Measurements from ENCODE around the gene ZSCAN12.
"Not testable (repeated sequence)": the region's sequence is repeated elsewhere in the genome, so short reads cannot be mapped to it uniquely, and the experiment has no call there.

Gene ZSCAN12

DNA sequence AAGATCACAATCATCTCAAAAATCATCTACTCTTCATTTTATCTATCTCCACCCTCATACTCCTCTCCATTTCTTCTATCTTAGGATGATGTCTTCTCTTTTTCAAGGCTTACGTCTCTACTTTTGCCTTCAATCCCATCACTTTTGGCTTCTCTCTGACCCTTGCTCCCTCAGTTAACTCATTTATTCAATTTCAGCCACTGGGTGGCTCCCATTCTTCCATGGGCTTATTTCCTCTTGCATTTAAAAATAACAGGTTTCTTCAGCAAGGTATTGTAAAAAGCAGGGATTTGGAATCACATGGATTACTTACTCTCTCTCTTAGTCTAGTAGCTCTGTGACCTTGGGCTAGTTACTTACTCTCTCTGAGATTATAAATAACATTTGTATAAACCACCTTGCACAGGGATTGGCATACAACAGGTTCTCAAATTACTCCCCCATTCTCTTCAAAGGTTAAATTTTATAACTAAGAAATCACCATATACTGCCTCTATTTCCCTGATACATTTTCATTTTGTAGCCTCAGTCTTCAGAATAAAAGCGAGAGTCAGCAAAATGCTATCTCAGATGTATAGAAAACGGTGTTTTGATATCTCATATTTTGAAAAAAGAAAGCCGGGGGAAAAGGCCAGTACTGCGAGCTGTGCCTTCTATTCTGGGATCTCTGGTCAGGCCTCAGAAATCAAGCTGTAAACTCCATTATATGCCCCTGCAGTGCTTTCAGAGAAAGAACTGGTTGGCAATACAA lies 5.5 kb downstream of the ZSCAN12 start:
- no peak for DNase-seq (ENCODE audit: low read depth in 3 of 3)

DNA sequence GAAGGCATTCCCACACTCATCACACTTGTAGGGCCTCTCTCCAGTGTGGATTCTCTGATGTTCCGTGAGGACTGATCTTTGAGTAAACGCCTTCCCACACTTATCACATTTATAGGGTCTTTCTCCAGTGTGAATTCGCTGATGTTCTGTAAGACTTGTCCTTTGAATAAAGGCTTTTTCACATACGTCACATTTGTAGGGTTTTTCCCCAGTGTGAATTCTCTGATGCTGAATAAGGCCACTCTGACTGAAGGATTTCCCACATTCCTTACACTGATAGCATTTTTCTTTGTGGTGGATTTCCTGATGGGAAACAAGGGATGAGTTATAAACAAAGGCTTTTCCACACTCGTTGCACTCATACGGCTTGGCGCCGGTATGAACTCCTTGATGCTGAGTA lies 8.9 kb downstream of the ZSCAN12 start:
- DNase-seq (ENCODE audit: low read depth in 3 of 3), result no peak

DNA sequence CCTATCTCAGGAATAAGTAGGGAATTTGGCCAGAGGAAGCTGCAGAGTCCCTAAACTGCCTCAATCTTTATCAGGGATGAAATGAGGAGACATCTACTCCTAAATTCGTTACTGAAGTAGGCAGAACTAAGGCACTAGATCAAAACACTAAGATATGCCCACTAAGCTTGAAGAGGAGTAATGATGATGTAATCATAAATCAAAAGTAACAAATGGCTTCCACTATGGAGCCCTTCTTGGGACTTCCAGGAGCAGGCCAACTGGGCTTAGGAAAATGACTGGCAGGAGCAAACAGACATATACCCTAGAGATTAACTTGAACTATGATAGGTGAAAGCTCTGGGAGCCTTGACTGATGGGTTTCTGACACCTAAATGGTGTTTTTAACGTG lies 15.4 kb downstream of the ZSCAN12 start:
- no peak for DNase-seq (ENCODE audit: low read depth in 3 of 3)

DNA sequence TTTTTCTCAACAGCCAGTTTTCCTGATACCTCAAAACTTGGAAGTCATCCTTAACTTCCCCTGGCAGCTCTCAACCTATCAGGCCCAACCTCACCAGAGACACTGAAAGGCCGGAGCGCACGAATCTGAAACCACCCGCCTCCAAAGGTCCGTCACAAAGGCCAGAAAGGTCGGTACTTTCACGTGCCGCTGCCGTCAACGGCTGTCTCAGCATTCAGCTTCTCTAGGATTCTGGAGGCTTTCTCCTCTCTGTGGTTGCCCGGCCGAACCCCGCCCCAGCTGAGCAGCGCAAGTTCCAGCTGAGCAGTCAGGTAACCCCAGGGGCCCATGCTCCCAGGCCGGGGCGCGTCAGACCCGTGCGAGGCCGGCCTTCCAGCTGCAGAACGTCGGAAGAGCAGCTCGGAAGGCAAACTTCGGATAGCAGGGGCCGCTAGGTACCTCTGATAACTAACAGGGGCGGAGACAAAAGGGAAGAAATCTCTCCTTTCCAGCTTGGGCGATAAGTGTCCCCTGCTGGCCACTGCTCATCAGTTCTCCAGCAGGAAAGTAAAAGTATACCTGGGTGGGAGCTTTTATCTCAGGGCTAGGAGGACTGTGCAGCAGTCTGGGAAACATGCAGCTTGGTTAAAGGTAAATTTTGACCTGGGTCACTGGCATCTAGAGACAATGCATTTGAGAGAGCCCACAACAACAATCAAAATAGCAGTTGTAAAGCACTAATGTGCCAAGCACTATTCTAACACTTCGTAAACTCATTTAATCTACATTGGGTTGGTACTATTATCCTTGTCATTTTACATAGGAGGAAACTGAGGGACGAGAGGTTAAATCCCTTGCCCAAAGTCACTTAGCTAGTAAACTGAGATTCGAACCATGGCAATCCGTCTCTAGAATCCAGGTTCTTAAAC lies 16.1 kb downstream of the ZSCAN12 start:
- DNase-seq (ENCODE audit: low read depth in 3 of 3), result peak in 2 of 3 experiments; percentile 5 to 12

DNA sequence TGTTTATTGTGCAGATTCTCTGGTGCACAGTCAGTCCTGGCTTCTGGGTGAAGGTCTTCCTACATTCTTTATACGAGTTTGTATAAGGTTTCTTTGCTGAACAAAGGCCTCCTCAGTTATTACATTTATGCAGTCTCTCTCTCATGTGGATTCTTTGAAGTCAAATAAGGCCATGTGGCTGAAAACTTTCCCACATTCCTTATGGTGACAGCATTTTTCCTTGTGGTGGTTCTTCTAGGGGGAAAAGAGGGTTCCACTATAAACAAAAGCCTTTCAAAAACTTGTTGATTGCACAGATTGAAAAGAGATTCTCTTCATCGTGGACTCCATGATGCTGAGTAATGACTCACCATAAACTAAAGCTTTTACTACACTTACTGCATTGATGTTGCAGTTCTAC lies 19.2 kb downstream of the ZSCAN12 start:
- DNase-seq (ENCODE audit: low read depth in 3 of 3), result no peak

DNA sequence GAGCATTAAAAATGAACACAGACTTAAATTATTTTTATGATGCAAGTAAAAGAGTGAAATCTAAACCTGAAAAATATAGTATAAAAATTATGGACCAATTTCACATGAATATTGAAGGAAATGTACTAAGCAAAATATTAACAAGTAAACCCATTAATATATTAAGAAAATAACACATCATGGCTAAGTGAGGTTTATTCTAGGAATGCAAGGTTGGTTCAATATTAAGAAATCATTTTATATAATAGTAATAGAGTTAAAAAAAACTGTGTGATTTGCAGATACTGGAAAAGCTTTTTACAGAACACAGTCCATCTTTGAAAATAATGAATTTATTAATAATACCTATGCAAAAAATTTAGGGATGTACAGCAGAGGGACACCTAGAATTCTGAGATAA lies 20.9 kb downstream of the ZSCAN12 start:
- DNase-seq (ENCODE audit: low read depth in 3 of 3), result no peak

DNA sequence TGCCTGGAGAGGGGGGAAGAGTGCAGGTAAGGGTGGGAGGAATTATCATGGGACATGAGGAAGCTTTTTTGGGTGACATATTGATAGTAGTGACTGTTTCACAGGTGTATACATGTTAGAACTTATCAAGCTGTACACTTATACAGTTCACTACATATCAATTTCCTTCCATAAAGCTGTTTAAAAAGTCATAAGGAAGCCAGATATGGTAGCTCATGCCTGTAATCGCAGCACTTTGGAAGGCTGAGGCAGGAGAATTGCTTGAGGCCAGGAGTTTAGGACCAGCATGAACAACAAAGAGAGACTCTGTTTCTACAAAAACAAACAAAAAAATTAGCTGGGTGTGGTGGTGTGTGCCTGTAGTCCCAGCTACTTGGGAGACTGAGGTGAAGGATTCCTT lies 21.7 kb downstream of the ZSCAN12 start:
- no peak for DNase-seq (ENCODE audit: low read depth in 3 of 3)

DNA sequence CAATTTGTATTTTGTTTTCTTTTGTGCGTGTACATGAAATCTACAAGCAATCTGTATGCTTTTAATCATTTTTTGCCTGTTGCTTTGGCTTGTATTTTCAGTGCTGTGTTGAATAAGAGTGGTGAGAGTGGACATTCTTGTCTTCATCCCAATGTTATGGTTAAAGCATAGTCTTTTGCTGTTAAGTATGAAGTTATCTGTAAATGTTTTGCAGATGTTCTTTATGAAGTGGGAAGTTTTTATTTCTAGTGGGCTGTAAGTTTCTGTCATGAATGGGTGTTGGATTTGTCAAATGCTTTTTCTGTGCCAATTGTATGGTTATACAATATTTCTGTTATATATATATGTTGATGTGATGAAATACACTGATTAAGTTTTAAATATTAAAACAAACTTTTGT lies 25.6 kb downstream of the ZSCAN12 start:
- no peak for DNase-seq (ENCODE audit: low read depth in 3 of 3)

DNA sequence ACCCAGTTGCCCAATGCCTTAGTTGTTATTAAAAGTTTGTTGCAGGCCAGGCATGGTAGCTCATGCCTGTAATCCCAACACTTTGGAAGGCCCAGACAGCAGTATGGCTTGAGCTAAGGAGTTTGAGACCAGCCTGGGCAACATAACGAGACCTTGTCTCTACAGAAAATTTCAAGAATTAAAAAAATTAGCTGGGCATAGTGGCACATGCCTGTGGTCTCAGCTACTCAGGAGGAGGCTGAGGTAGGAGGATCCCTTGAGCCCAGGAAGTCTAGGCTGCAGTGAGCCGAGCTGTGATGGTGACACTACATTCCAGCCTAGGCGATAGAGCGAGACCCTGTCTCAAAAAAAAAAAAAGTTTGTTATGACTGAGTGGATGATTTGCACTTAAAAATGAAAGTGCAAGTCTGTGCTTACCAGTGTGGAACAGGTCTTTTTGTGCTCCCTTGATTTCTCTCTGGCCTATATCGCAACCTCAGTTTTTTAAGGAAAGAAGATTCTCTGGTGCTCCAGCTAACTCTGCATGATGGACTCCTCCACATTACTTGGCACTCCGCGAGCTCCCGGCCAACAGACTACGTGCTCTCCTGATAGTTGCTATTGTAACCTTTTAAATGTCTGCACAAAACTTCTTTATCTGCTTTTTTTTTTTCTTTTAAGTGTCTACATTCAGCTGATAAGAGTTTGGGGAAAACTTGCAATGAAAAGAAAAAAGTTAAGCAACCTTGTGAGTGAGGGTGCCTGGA lies 27.7 kb downstream of the ZSCAN12 start:
- no peak for DNase-seq (ENCODE audit: low read depth in 3 of 3)

DNA sequence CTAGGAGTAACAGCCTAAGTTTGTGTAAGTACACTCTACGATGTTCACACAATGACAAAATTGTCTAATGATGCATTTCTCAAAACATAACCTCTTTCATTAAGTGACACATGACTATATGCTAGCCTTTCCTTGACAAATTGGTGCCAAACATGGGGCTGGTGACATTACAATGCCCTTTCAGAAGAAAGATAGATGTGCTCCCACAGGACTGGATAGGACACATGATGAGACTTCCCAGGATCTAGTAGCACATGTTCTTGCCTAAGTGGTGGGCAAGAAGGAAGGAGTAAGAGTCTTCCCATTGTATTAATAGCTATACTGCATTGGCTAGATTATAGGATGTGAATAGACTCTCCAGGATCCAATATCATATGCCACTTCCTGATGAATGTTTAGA lies 28.3 kb downstream of the ZSCAN12 start:
- DNase-seq (ENCODE audit: low read depth in 3 of 3), result no peak

DNA sequence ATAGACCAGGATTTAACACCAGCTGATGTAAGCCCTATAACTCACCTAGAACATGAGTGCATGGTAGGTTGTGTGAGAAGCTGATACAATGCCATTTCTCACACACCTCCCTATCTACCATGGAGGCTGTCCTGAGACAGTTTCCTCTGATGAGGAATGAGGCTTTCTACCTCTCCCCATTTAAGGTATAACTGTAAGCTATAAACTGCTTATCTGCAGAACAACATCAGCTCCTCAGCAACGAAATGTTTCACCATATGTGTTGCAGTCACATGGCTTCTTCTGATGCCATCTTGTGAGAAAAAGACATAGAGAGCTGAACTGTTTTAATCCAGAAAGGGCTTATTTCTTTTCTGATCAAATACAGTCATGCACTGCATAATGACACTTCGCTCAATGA lies 29.1 kb downstream of the ZSCAN12 start:
- no peak for DNase-seq (ENCODE audit: low read depth in 3 of 3)

DNA sequence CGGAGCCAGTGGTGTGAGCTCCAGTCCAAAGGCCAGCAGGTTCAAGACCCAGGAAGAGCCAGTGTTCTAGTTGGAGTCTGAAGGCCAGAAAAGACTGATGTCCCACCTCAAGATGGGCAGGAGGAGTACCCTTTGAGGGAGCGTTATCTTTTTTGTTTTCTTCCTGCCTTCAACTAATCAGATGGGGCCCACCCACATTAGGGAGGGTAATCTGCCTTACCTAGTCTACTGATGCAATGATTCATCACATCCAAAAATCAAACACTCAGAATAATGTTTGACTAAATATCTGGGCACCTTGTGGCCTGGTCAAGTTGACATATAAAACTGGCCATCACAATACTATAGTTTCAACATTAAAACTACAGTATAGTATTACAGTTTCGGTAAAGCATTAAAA lies 30.1 kb downstream of the ZSCAN12 start:
- DNase-seq (ENCODE audit: low read depth in 3 of 3), result no peak

DNA sequence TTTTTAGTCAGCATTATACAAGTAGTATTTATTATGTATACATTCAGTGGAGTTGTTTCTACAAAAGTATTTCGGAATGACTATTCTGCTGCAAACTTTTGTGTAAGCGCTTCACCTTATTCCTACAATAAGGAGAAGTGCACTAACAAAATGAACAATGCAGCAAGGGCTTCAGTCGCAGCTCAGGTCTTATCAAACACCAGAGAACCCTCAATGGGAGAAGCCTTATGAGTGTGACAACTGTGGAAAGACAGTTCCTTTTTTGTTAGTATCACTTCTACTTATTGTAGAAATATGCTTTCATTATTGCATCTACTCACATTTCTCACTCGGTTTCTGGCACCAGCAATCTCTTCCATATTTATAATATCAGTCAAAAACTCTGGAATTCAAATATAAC lies 31.0 kb downstream of the ZSCAN12 start:
- no peak for DNase-seq (ENCODE audit: low read depth in 3 of 3)

DNA sequence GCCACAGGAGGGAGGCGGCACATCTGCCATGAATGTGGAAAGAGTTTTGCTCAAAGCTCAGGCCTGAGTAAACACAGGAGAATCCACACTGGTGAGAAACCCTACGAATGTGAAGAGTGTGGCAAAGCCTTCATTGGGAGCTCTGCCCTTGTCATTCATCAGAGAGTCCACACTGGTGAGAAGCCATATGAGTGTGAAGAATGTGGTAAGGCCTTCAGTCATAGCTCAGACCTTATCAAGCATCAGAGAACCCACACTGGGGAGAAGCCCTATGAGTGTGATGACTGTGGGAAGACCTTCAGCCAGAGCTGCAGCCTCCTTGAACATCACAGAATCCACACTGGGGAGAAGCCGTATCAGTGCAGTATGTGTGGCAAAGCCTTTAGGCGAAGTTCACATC lies 34.0 kb downstream of the ZSCAN12 start:
- not testable (repeated sequence) for DNase-seq (ENCODE audit: low read depth in 3 of 3)

DNA sequence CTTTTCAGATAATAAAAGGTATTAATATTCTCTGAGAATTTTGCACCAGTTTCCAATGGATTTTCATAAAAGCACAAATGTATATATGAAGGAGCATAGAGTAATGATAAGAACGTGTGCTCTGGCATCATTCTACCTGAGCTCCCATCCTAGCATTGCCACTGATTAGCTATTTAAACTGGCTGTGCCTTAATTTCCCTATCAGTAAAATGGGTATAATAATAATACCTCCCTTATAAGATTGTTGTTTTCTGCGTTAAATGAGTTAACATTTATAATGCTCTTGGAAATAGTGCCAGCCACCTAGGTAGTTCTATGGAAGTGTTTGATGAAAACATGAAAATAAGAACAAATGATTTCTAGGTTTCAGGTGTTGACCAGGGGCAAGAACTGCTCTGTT lies 38.6 kb downstream of the ZSCAN12 start:
- no peak for DNase-seq (ENCODE audit: low read depth in 3 of 3)

DNA sequence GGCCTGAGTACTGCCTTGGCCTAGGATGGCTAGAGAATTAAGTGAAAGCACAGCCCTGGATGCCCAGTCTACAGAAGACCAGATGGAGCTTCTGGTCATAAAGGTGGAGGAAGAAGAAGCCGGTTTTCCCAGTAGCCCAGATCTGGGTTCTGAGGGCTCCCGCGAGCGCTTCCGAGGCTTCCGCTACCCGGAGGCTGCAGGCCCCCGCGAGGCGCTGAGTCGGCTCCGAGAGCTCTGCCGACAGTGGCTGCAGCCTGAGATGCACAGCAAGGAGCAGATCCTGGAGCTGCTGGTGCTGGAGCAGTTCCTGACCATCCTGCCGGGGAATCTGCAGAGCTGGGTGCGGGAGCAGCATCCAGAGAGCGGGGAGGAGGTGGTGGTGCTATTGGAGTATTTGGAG lies 40.0 kb downstream of the ZSCAN12 start:
- not testable (repeated sequence) for DNase-seq (ENCODE audit: low read depth in 3 of 3)

DNA sequence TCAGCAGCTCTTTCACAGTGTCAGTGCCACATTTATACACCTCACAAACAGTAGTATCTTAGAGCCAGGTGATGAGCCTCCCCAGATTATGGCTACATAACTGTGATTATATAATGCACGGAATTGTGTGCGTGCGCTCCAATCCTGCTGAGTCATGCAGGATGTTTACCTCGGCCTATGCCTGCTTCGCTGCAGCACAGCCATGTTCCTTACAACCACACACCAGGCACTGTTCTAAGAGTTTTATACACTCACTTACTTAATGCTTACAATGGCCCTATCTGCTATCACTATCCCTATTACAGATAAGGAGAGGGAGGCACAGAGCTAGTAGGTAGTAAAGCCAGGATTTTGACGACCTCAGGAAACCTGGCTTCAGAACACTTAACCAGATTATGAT lies 42.5 kb downstream of the ZSCAN12 start:
- no peak for DNase-seq (ENCODE audit: low read depth in 3 of 3)

DNA sequence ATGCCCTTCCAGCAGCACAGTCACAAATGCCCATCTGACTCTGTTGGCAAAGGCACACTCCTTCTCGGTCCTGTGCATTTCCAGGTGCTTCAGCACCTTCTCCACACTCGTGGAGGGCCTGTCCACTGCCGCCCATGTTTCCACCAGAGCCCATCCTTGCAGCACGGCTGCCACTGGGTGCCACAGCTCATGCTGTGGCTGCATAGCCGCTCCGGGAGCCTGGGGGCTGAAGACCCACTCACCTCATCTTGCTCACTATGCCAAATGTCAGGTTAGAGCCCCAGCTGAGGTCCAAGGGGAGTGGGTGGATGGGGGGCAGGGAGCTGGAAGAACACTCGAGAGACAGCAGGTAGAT lies 42.9 kb downstream of the ZSCAN12 start:
- no peak for DNase-seq (ENCODE audit: low read depth in 3 of 3)

DNA sequence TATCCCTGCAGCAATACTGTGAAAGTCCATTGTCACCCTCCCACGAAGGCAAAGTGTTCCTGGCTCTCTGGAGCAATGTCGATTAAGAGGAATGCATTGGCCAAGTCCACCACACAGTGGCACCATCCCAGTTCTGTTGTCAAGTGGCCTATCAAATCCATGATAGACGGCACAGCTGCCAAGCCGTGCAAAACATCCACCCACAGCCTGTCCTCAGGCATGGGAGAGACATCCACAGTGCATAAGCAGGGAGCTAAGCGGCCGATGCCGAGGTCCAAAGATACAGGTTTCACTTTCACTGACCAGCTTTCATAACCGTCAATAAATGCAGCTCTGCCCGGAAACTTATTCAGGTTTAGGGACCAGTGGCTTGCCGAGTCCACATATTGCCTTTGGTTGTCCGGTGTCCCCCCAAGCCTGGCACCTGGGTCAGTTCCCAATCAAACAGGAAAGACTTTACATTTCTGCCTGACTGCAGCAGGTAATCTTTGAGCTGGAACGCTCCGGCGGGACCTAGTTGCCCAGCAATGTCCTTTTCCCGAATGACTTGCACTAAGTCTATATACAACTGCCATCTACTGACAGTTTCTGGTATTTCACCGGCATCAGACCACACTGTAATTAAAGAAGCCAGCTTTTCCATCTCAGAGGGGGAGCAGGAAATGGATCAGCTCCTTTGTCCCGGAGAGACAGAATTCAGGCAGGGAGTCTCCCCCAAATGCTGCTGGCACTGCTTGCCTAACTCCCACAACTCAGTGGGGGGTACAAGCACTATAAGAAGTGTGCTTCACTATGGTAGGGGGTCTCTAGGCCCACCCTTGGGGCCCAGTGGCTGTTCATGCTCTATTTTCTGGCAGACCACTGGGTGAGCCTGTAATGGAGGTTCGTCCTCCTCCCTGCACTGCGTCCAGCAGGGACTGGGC lies 43.5 kb downstream of the ZSCAN12 start:
- DNase-seq (ENCODE audit: low read depth in 3 of 3), result peak in 1 of 3 experiments; percentile 44

DNA sequence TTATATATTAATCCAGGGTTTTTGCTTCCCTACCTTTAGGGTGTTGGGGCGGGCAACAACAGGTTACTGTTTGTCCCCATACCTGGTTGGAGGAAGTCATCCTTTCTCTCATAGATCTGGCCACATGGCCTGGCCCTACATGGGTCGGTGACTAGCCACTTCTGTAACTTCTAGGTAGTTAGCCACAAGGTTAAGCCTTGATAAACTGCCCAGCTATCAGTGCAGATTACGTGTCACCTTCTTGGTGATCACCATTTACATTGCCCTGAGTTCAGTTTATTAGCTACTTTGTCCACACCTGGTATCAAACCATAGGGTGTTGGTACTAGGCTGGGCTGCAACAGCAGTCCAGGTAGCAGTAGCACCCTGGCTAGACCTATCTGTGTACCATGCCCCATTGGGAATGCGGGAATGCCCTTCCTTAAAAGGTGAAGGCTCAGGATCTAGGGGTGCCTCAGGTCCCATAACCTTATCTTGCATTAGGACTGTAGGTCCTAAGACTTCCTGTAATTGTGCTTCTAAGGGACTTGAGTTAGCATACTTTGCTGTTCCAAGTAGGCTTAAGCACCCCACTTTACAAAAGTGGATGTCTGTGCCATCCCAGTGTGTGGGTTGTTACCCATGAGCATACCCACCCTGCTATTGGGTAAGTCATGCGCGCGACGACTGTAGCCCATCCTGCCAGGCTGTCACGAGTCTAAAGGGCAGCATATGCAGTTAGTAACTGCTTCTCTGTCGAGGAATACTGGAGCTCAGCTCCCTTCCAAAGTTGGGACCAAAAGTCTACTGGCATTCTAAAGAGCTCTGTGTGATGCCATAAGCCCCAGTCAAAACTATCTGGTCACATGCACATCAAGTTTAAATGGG lies 44.6 kb downstream of the ZSCAN12 start:
- no peak for DNase-seq (ENCODE audit: low read depth in 3 of 3)
